Karpas-422 (cell line): ENCODE data around the gene PHC2. TPM values are rescaled to one million over a fixed set of nuclear protein-coding genes. Genes with fewer than 3 reads are reported as not detected.

Experiments
- DNase-seq: peaks from one replicate; pipeline ENCODE4 v3.0.0-alpha.2; 2015
- H2AFZ ChIP-seq: fragments of 200-600 bp; sonication (generic); 2 replicates; pipeline ENCODE4 v1.6.1; 2014; ENCODE audit warnings: antibody characterized with exemption, low read length, mixed read lengths
- H3K27ac ChIP-seq: fragments of 200-600 bp; sonication (generic); 2 replicates; pipeline ENCODE4 v1.5.1; 2014; ENCODE audit warnings: mild to moderate bottlenecking, low read length, moderate library complexity
- H3K27me3 ChIP-seq: fragments of 200-600 bp; sonication (generic); 2 replicates; pipeline ENCODE4 v1.6.1; 2014; ENCODE audit warnings: low read length, mixed read lengths
- H3K36me3 ChIP-seq: fragments of 200-600 bp; sonication (generic); 2 replicates; pipeline ENCODE4 v1.6.1; 2014; ENCODE audit warnings: low read length, mixed read lengths; ENCODE audit not compliant: insufficient read depth
- H3K4me1 ChIP-seq: fragments of 200-600 bp; sonication (generic); 2 replicates; pipeline ENCODE4 v1.6.1; 2014; ENCODE audit warnings: mild to moderate bottlenecking, low read length, mixed read lengths
- H3K4me2 ChIP-seq: fragments of 200-600 bp; sonication (generic); 2 replicates; pipeline ENCODE4 v1.6.1; 2014; ENCODE audit warnings: low read length, low read depth, mild to moderate bottlenecking; ENCODE audit not compliant: poor library complexity, severe bottlenecking
- H3K4me3 ChIP-seq: fragments of 200-600 bp; sonication (generic); 2 replicates; pipeline ENCODE4 v1.5.1; 2014; ENCODE audit warnings: mild to moderate bottlenecking, antibody characterized with exemption, low read length, mixed read lengths
- H3K79me2 ChIP-seq: fragments of 200-600 bp; sonication (generic); 2 replicates; pipeline ENCODE4 v1.6.1; 2014; ENCODE audit warnings: mild to moderate bottlenecking, low read length, mixed read lengths
- H3K9ac ChIP-seq: fragments of 200-600 bp; sonication (generic); 2 replicates; pipeline ENCODE4 v1.6.0; 2014; ENCODE audit warnings: low read length
- H3K9me2 ChIP-seq: fragments of 200-600 bp; sonication (generic), shearing (Covaris generic); replicated peaks from 2 replicates; pipeline ENCODE4 v1.6.0; 2014; ENCODE audit warnings: mild to moderate bottlenecking, low read length, moderate library complexity; ENCODE audit not compliant: insufficient read depth
- H3K9me3 ChIP-seq: fragments of 300-700, 200-600 bp; sonication (generic); 2 replicates; pipeline ENCODE4 v1.6.1; 2014; ENCODE audit warnings: low read length, mixed read lengths
- H4K20me1 ChIP-seq: fragments of 200-600 bp; sonication (generic); 2 replicates; pipeline ENCODE4 v1.6.1; 2014; ENCODE audit warnings: mild to moderate bottlenecking, antibody characterized with exemption, low read length, low read depth; ENCODE audit not compliant: insufficient read depth
- total RNA-seq: library from RNA; depleted of rRNA; stranded (reverse); fragments of >200 nt; shearing (Covaris generic); gene quantifications from 2 replicates; pipeline ENCODE4 v1.2.3, GENCODE V29; 2014; ENCODE audit warnings: low replicate concordance

PHC2 gene
- total RNA-seq, 1 experiment from 2014 or later, result 54.3 TPM

GRCh38 chr1:33348676-33349080 lies 82.2 kb downstream of the PHC2 start:
- H3K79me2 ChIP-seq, result peaks cover 59% of the 10 kb centered on the region
- peak overlapping the region; percentile 93 for H3K4me2 ChIP-seq
- no peaks in the 10 kb centered on the region for H3K9me2 ChIP-seq
- H4K20me1 ChIP-seq, result peaks cover 7% of the 10 kb centered on the region; the same call in 1 of the 2 replicates
- peak overlapping the region; percentile 94 for H3K9ac ChIP-seq
- H2AFZ ChIP-seq, result no peak overlapping the region
- DNase-seq, result peak; percentile 46
- no peaks in the 10 kb centered on the region for H3K27me3 ChIP-seq
- H3K4me1 ChIP-seq, result peaks cover 52% of the 10 kb centered on the region
- H3K36me3 ChIP-seq, result peaks cover 10% of the 10 kb centered on the region
- H3K9me3 ChIP-seq, result no peaks in the 10 kb centered on the region
- peak overlapping the region; percentile 65 for H3K27ac ChIP-seq
- peak overlapping the region; percentile 96 for H3K4me3 ChIP-seq

- H3K9me2 ChIP-seq, result no peaks in the 10 kb centered on the region
- H3K27ac ChIP-seq, result no peak overlapping the region
- no peak overlapping the region for H2AFZ ChIP-seq
- no peaks in the 10 kb centered on the region for H3K27me3 ChIP-seq
- peaks cover 10% of the 10 kb centered on the region for H3K36me3 ChIP-seq
- H3K79me2 ChIP-seq, result peaks cover 63% of the 10 kb centered on the region
- H3K4me3 ChIP-seq, result peak overlapping the region; percentile 96
- H3K9ac ChIP-seq, result peak overlapping the region; percentile 94
- H3K4me2 ChIP-seq, result peak overlapping the region; percentile 93
- no peak for DNase-seq
- peaks cover 52% of the 10 kb centered on the region for H3K4me1 ChIP-seq
- no peaks in the 10 kb centered on the region for H3K9me3 ChIP-seq
- peaks cover 7% of the 10 kb centered on the region; the same call in 1 of the 2 replicates for H4K20me1 ChIP-seq
These were observed 82.7 kb downstream of the PHC2 start for GRCh38 chr1:33348194-33348593.

GRCh38 chr1:33347650-33347992 lies 83.3 kb downstream of the PHC2 start:
- H3K9me2 ChIP-seq, result no peaks in the 10 kb centered on the region
- peaks cover 7% of the 10 kb centered on the region; the same call in 1 of the 2 replicates for H4K20me1 ChIP-seq
- peaks cover 52% of the 10 kb centered on the region for H3K4me1 ChIP-seq
- no peaks in the 10 kb centered on the region for H3K27me3 ChIP-seq
- H3K9ac ChIP-seq, result peak overlapping the region; percentile 94
- peak overlapping the region; percentile 96 for H3K4me3 ChIP-seq
- H2AFZ ChIP-seq, result no peak overlapping the region
- H3K36me3 ChIP-seq, result peaks cover 10% of the 10 kb centered on the region
- no peak overlapping the region for H3K27ac ChIP-seq
- DNase-seq, result no peak
- peaks cover 68% of the 10 kb centered on the region for H3K79me2 ChIP-seq
- H3K9me3 ChIP-seq, result no peaks in the 10 kb centered on the region
- peak overlapping the region; percentile 93 for H3K4me2 ChIP-seq

- Histone ChIP-seq H3K4me3 (peak overlapping the region; percentile 96; the same call in 1 of the 2 replicates), H3K27ac (no peak overlapping the region), H4K20me1 (peaks cover 7% of the 10 kb centered on the region; the same call in 1 of the 2 replicates), H3K9me3 (no peaks in the 10 kb centered on the region), H2AFZ (no peak overlapping the region), H3K27me3 (no peaks in the 10 kb centered on the region), H3K9ac (peak overlapping the region; percentile 94), H3K9me2 (no peaks in the 10 kb centered on the region), H3K79me2 (peaks cover 74% of the 10 kb centered on the region), H3K4me2 (peak overlapping the region; percentile 93), H3K36me3 (peaks cover 10% of the 10 kb centered on the region), H3K4me1 (peaks cover 52% of the 10 kb centered on the region)
- DNase-seq, result no peak
These were observed 83.8 kb downstream of the PHC2 start for GRCh38 chr1:33346927-33347649.

- no peaks in the 10 kb centered on the region for H3K9me2 ChIP-seq
- H4K20me1 ChIP-seq, result peaks cover 7% of the 10 kb centered on the region; the same call in 1 of the 2 replicates
- H3K27ac ChIP-seq, result no peak overlapping the region
- no peak for DNase-seq
- peaks cover 79% of the 10 kb centered on the region for H3K79me2 ChIP-seq
- H3K4me1 ChIP-seq, result peaks cover 52% of the 10 kb centered on the region
- H2AFZ ChIP-seq, result no peak overlapping the region
- H3K9ac ChIP-seq, result peak overlapping the region; percentile 94
- H3K9me3 ChIP-seq, result no peaks in the 10 kb centered on the region
- no peaks in the 10 kb centered on the region for H3K27me3 ChIP-seq
- H3K4me2 ChIP-seq, result peak overlapping the region; percentile 93
- H3K4me3 ChIP-seq, result no peak overlapping the region; the same call in 1 of the 2 replicates
- H3K36me3 ChIP-seq, result peaks cover 10% of the 10 kb centered on the region
These were observed 84.4 kb downstream of the PHC2 start for GRCh38 chr1:33346533-33346926.

GRCh38 chr1:33344896-33345560 lies 85.9 kb downstream of the PHC2 start:
- H3K4me3 ChIP-seq, result no peak overlapping the region
- peaks cover 39% of the 10 kb centered on the region for H3K4me1 ChIP-seq
- H3K79me2 ChIP-seq, result peaks cover 91% of the 10 kb centered on the region
- no peak overlapping the region for H3K9ac ChIP-seq
- DNase-seq, result no peak
- peaks cover 10% of the 10 kb centered on the region for H3K36me3 ChIP-seq
- peak overlapping the region; percentile 93 for H3K4me2 ChIP-seq
- peak overlapping the region; percentile 9; the same call in 1 of the 2 replicates for H3K27ac ChIP-seq
- H2AFZ ChIP-seq, result no peak overlapping the region
- peaks cover 7% of the 10 kb centered on the region; the same call in 1 of the 2 replicates for H4K20me1 ChIP-seq
- H3K27me3 ChIP-seq, result no peaks in the 10 kb centered on the region
- no peaks in the 10 kb centered on the region for H3K9me2 ChIP-seq
- no peaks in the 10 kb centered on the region for H3K9me3 ChIP-seq

- no peak for DNase-seq
- no peaks in the 10 kb centered on the region for H3K9me3 ChIP-seq
- H3K79me2 ChIP-seq, result peaks cover 99% of the 10 kb centered on the region
- H3K27ac ChIP-seq, result no peak overlapping the region
- peaks cover 5% of the 10 kb centered on the region; the same call in 1 of the 2 replicates for H4K20me1 ChIP-seq
- no peaks in the 10 kb centered on the region for H3K9me2 ChIP-seq
- no peak overlapping the region for H3K4me3 ChIP-seq
- no peak overlapping the region for H2AFZ ChIP-seq
- no peaks in the 10 kb centered on the region for H3K27me3 ChIP-seq
- H3K36me3 ChIP-seq, result peaks cover 10% of the 10 kb centered on the region
- no peak overlapping the region for H3K9ac ChIP-seq
- H3K4me2 ChIP-seq, result no peak overlapping the region
- H3K4me1 ChIP-seq, result peaks cover 37% of the 10 kb centered on the region
These were observed 87.4 kb downstream of the PHC2 start for GRCh38 chr1:33343539-33343938.

GRCh38 chr1:33342041-33342723 lies 88.7 kb downstream of the PHC2 start:
- H3K9me2 ChIP-seq, result no peaks in the 10 kb centered on the region
- H3K79me2 ChIP-seq, result peaks cover 99% of the 10 kb centered on the region
- no peak overlapping the region for H3K27ac ChIP-seq
- no peak overlapping the region for H3K4me2 ChIP-seq
- no peaks in the 10 kb centered on the region for H3K27me3 ChIP-seq
- no peak overlapping the region for H3K9ac ChIP-seq
- no peak overlapping the region for H2AFZ ChIP-seq
- no peak overlapping the region for H3K4me3 ChIP-seq
- H4K20me1 ChIP-seq, result no peaks in the 10 kb centered on the region
- DNase-seq, result no peak
- H3K9me3 ChIP-seq, result no peaks in the 10 kb centered on the region
- H3K4me1 ChIP-seq, result peaks cover 24% of the 10 kb centered on the region
- peaks cover 10% of the 10 kb centered on the region for H3K36me3 ChIP-seq
